ENCODE results near the gene CHCHD4. TPM values are rescaled to one million over a fixed set of nuclear protein-coding genes. Genes with fewer than 3 reads are reported as not detected.
"Not testable (repeated sequence)": the region's sequence is repeated elsewhere in the genome, so short reads cannot be mapped to it uniquely, and the experiment has no call there.

CHCHD4 gene
- polyA plus RNA-seq, 1 experiment: 6.7 TPM

- POLR2A ChIA-PET: no interaction called here
- DNase-seq (ENCODE audit: low read depth): no peak
- TF ChIP-seq CTCF (IDR thresholded peaks at IDR 0.05; ENCODE audit: insufficient read depth, low read depth, low read length): no peak
- peaks cover 6% of the 10 kb centered on the region for H3K36me3 ChIP-seq (ENCODE audit: control insufficient read depth, insufficient read depth, low read length)
- no peak overlapping the region for H3K4me3 ChIP-seq (ENCODE audit: low read depth, low read length)
- CTCF ChIA-PET: interaction anchor here (0.6 kb wide), 1 partner anchor 44 kb away, joined by 5 read pairs; no protein-coding TSS in a partner anchor
- H3K27me3 ChIP-seq (ENCODE audit: control insufficient read depth, insufficient read depth, low read length): no peaks in the 10 kb centered on the region
Observed at GRCh38 chr3:14122301-14122700, 2.4 kb downstream of the CHCHD4 start.

- H3K36me3 ChIP-seq (ENCODE audit: control insufficient read depth, insufficient read depth, low read length): peaks cover 4% of the 10 kb centered on the region; the same call in 1 of the 2 replicates
- H3K4me3 ChIP-seq (ENCODE audit: low read depth, low read length): no peak overlapping the region
- no peak for TF ChIP-seq CTCF (IDR thresholded peaks at IDR 0.05; ENCODE audit: insufficient read depth, low read depth, low read length)
- H3K27me3 ChIP-seq (ENCODE audit: control insufficient read depth, insufficient read depth, low read length): no peaks in the 10 kb centered on the region
- POLR2A ChIA-PET: no interaction called here
- no peak for DNase-seq (ENCODE audit: low read depth)
- CTCF ChIA-PET: no interaction called here
Observed at GRCh38 chr3:14121859-14122258, 2.8 kb downstream of the CHCHD4 start.

GRCh38 chr3:14120921-14121448 lies 3.7 kb downstream of the CHCHD4 start:
- DNase-seq (ENCODE audit: low read depth); H3K4me3 ChIP-seq (ENCODE audit: low read depth, low read length); H3K27me3 ChIP-seq (ENCODE audit: control insufficient read depth, insufficient read depth, low read length); H3K36me3 ChIP-seq (ENCODE audit: control insufficient read depth, insufficient read depth, low read length); POLR2A ChIA-PET: not testable (repeated sequence)
- CTCF ChIA-PET: interaction anchor here (0.6 kb wide), 1 partner anchor 1533 kb away, joined by 4 read pairs; no protein-coding TSS in a partner anchor

GRCh38 chr3:14120111-14120920 lies 4.4 kb downstream of the CHCHD4 start:
- TF ChIP-seq CTCF (IDR thresholded peaks at IDR 0.05; ENCODE audit: insufficient read depth, low read depth, low read length): no peak
- CTCF ChIA-PET: interaction anchor here (0.6 to 0.8 kb wide), 2 partner anchors 9 to 101 kb away, joined by 3 read pairs; no protein-coding TSS in a partner anchor
- Histone ChIP-seq H3K4me3 (ENCODE audit: low read depth, low read length) (no peak overlapping the region), H3K27me3 (ENCODE audit: control insufficient read depth, insufficient read depth, low read length) (no peaks in the 10 kb centered on the region), H3K36me3 (ENCODE audit: control insufficient read depth, insufficient read depth, low read length) (peaks cover 6% of the 10 kb centered on the region)
- DNase-seq (ENCODE audit: low read depth): no peak
- POLR2A ChIA-PET: no interaction called here

GRCh38 chr3:14119651-14120050 lies 5.0 kb downstream of the CHCHD4 start:
- Histone ChIP-seq H3K27me3 (ENCODE audit: control insufficient read depth, insufficient read depth, low read length) (no peaks in the 10 kb centered on the region), H3K4me3 (ENCODE audit: low read depth, low read length) (no peak overlapping the region), H3K36me3 (ENCODE audit: control insufficient read depth, insufficient read depth, low read length) (peaks cover 6% of the 10 kb centered on the region)
- ChIA-PET CTCF (interaction anchor here (0.5 to 1.3 kb wide), 4 partner anchors 9 to 101 kb away, joined by 3 read pairs; no protein-coding TSS in a partner anchor), POLR2A (no interaction called here)
- TF ChIP-seq CTCF (IDR thresholded peaks at IDR 0.05; ENCODE audit: insufficient read depth, low read depth, low read length): no peak
- no peak for DNase-seq (ENCODE audit: low read depth)
